AG04449 (cell line): ENCODE results near the gene CHST13.

Experiments used
- CTCF ChIA-PET: fragments of 350-600 bp; formaldehyde crosslinking; extraction: SDS; loops from one replicate; lab custom pipeline; 2021; ENCODE audit warnings: antibody characterized with exemption; lab: Yijun Ruan, JAX
- POLR2A ChIA-PET: fragments of 400-600, 350-600 bp; formaldehyde crosslinking; extraction: SDS; loops from one replicate; lab custom pipeline; 2020; ENCODE audit warnings: antibody characterized with exemption, inconsistent platforms; lab: Yijun Ruan, JAX
- DNase-seq: peaks from one replicate; pipeline ENCODE4 v3.0.0-alpha.2; 2010; ENCODE audit warnings: low read depth, low spot score
- H3K4me3 ChIP-seq: 2 replicates; pipeline ENCODE4 v1.5.1; 2011; ENCODE audit warnings: low read depth, mild to moderate bottlenecking, control low read depth, low read length
- TF ChIP-seq, protein P1 (sequence below): IDR thresholded peaks from one replicate; pipeline ENCODE4 v1.5.1; 2011; ENCODE audit warnings: mild to moderate bottlenecking, moderate library complexity, low read length, control low read depth, inconsistent platforms; ENCODE audit not compliant: insufficient read depth; ENCODE audit errors: missing control alignments

The CHST13 gene

DNA sequence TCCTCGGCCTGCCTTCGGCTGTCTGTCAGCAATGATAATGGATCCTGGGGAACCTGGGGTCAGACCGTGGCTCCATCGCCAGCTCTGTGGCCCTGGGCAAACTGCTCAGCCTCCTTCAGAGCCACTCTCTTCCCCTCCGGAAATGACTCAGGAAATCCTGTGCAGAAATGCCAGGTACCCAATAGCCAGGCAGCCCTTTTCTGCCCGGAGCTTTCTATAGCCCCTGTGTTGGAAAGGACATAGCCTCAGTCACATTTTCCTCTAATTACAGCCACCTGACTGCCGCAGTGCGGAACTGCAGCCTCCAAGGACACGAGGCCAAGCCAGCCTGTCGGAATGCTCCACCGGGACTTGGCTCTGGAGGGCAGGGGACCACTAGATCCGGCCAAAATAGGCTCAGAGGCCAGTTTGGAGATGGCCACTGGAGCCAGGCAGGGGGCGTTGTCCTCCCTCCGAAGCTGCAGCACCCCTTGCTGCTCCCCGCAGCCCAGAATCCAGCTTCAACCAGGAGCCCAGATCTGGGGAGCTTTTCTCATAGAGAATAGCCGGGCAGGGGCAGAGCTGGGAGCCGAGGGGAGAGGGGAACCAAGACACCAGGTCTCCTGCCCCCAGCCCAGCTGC, 36.7 kb upstream of the CHST13 start:
- ChIA-PET CTCF (interaction anchor here (1.0 kb wide), 2 partner anchors 9 to 35 kb away, joined by 3 to 4 read pairs; no protein-coding TSS in a partner anchor), POLR2A (no interaction called here)
- TF ChIP-seq, protein P1, sequence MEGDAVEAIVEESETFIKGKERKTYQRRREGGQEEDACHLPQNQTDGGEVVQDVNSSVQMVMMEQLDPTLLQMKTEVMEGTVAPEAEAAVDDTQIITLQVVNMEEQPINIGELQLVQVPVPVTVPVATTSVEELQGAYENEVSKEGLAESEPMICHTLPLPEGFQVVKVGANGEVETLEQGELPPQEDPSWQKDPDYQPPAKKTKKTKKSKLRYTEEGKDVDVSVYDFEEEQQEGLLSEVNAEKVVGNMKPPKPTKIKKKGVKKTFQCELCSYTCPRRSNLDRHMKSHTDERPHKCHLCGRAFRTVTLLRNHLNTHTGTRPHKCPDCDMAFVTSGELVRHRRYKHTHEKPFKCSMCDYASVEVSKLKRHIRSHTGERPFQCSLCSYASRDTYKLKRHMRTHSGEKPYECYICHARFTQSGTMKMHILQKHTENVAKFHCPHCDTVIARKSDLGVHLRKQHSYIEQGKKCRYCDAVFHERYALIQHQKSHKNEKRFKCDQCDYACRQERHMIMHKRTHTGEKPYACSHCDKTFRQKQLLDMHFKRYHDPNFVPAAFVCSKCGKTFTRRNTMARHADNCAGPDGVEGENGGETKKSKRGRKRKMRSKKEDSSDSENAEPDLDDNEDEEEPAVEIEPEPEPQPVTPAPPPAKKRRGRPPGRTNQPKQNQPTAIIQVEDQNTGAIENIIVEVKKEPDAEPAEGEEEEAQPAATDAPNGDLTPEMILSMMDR = no peak
- H3K4me3 ChIP-seq = no peak overlapping the region
- no peak for DNase-seq

DNA sequence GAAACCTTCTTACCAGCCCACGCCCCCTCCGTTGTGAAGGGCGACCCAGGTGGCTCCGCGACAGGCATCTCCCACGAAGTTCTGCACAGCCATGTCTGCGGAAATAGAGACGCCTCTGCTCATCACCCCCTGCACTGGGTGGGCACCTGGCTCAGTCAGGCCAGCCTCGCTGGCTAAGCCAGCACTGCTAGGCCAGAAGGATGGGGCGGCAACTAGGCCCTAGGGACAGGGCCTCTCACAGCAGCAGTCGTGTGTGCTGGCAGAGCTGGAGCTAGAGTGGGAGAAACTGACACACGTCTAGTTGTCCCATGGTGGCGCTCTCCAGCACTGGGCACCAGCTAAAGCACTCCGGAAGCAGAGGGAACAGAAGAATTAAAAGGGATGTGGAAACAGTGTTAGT, 35.8 kb upstream of the CHST13 start:
- ChIA-PET CTCF (interaction anchor here (1.1 kb wide), 1 partner anchor 16 kb away, joined by 3 read pairs; no protein-coding TSS in a partner anchor), POLR2A (no interaction called here)
- DNase-seq = no peak
- TF ChIP-seq, protein P1 = no peak
- no peak overlapping the region for H3K4me3 ChIP-seq

DNA sequence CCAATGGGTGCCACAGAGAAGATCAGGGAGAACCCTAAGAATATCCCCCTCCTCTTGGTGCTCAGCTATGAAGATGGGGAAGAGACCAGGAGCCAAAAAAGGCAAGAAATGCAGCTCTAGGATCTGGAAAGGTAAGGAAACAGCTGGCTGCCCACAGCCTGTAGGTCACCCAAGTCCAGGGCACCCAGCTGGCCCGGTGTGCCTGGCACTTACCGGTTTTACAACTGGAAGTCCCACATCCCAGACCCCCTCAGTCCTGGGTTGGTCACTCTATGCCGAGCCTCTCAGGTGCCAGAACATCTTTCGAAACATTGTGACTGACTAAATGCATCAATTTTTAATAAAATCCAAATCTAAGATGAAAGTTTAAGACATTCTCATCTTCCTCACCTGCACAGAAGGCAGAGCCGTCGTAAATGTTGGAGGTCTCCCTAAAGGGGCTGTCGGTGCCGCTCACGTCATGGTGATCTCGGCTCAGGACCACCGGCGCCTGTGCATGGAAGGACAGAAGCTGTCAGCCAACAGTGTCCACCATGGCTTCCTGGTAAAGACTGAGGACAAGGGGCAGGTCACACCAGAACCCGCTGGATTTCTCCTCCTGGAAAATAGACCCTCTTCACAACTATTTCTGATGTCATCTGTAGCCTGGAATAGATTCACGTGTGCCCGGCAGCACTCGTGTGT, 34.9 kb upstream of the CHST13 start:
- ChIA-PET CTCF (interaction anchor here (1.1 to 1.3 kb wide), 2 partner anchors 15 to 34 kb away, joined by 3 to 4 read pairs; no protein-coding TSS in a partner anchor), POLR2A (interaction anchor here (0.6 kb wide), 1 partner anchor 671 kb away, joined by 3 read pairs; no protein-coding TSS in a partner anchor)
- TF ChIP-seq, protein P1 = no peak
- H3K4me3 ChIP-seq = no peak overlapping the region
- DNase-seq = no peak

DNA sequence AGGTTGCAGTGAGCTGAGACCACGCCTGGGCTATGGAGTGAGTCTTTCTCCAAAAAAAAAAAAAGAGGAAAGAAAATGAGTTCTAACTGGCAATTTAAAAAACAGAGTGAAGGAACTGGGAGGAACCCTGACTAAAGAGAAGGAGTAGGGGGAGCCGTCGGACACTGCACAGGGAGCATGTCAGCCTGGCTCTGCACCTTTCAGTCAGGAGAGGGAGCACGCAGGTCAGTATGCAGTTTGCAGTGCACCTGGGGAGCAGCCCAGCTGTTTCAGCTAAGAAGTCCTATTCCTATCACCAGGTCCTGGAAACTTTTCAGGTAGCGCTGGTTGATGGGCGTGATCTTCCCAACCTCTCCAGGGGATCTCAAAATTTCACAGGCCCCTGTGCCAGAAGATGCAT, 33.3 kb upstream of the CHST13 start:
- CTCF ChIA-PET = no interaction called here
- DNase-seq = no peak

DNA sequence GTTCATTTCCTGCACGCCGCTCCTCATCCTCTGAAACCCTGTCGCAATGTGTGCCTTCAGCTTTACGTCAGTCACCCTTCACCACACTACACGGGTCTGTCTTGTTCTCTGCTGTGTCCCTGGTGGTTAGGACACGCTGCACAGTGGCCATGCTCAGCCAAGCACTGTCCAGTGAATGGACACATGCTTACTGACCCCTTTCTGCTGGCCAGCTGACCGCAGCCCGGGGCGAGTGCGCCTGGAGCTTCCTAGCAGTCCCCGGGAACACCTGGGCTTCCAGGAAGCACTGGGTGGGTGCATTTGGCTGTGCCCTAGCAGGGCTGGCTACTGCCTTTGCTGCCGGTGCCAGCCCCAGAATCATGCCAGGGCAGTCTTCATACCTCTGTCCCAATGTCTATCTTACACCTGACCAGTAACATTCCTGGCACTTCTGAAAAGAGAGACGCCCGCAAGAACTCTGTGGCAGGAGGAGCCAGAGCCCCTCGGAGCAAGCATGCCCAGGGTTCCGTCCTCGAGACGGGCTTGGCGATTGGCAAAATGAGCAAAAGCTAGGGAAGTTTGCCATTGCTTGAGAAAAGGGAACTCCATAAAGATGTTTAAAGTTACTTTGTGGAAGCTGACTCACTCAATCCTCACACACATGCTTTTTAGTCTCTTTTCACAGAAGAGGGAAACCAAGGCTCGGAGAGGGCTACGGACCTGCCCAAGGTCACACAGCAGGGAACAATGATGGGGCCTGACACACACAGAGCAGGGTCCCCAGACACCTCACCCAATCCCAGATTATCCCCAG, 32.5 kb upstream of the CHST13 start:
- no peak overlapping the region for H3K4me3 ChIP-seq
- no peak for DNase-seq
- TF ChIP-seq, protein P1 = no peak
- POLR2A ChIA-PET = no interaction called here
- CTCF ChIA-PET = no interaction called here

More for the DNA sequence above, 33.3 kb upstream of the CHST13 start:
- POLR2A ChIA-PET = no interaction called here
- no peak overlapping the region for H3K4me3 ChIP-seq
- TF ChIP-seq, protein P1 = no peak
